GM12873 (cell line): ENCODE measurements around the gene LILRA5.

Experiments used
- TF ChIP-seq, protein P1 (sequence below): IDR thresholded peaks from 2 replicates; pipeline ENCODE4 v1.5.1; 2012; ENCODE audit warnings: low read depth, mild to moderate bottlenecking, moderate library complexity, low read length, control low read depth; ENCODE audit not compliant: insufficient read depth; ENCODE audit errors: missing control alignments

The LILRA5 gene

GRCh38 chr19:54317965-54318240 is 4.9 kb upstream of the LILRA5 start:
- TF ChIP-seq, protein P1, sequence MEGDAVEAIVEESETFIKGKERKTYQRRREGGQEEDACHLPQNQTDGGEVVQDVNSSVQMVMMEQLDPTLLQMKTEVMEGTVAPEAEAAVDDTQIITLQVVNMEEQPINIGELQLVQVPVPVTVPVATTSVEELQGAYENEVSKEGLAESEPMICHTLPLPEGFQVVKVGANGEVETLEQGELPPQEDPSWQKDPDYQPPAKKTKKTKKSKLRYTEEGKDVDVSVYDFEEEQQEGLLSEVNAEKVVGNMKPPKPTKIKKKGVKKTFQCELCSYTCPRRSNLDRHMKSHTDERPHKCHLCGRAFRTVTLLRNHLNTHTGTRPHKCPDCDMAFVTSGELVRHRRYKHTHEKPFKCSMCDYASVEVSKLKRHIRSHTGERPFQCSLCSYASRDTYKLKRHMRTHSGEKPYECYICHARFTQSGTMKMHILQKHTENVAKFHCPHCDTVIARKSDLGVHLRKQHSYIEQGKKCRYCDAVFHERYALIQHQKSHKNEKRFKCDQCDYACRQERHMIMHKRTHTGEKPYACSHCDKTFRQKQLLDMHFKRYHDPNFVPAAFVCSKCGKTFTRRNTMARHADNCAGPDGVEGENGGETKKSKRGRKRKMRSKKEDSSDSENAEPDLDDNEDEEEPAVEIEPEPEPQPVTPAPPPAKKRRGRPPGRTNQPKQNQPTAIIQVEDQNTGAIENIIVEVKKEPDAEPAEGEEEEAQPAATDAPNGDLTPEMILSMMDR = no peak

DNA sequence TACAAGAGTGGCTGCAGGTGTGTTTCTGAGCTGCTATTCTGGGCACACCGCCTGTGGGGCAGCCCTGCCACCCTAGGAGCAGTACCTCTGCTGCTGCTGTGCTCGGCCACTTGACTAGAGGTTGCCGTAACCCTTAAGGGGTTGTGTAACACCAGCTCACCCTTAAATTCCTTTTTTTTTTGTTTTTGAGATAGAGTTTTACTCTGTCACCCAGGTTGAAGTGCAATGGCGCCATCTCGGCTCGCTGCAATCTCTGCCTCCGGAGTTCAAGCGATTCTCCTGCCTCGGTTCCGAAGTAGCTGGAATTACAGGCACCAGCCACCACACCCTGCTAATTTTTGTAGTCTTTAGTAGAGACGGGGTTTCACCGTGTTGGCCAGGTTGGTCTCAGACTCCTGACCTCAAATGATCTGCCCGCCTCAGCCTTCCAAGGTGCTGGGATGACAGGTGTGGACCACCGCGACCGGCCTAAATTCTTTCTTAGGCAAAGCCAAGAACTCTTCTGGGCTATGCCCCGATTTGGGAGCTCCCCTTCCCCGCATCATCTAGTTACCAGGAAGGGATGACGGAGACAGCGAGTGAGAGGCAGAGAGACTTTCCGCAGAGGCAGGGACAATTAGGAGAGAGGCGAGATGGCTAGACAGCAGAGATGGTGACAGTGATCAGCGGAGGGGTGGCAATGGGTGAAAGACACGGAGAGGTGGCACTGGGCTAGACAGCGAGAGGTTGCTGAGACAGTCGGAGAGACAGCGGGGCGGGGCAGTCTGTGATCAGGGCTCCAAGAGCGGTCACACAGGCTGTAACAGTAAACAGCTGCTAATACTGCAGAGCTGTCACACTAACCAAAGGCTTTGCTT is 4.4 kb upstream of the LILRA5 start:
- TF ChIP-seq, protein P1 = no peak

GRCh38 chr19:54316746-54317107 is 3.8 kb upstream of the LILRA5 start:
- TF ChIP-seq, protein P1 = no peak

GRCh38 chr19:54315956-54316355 is 3.0 kb upstream of the LILRA5 start:
- TF ChIP-seq, protein P1 = no peak

- TF ChIP-seq, protein P1 = no peak
Measured at GRCh38 chr19:54312011-54312410, 955 bp downstream of the LILRA5 start.

DNA sequence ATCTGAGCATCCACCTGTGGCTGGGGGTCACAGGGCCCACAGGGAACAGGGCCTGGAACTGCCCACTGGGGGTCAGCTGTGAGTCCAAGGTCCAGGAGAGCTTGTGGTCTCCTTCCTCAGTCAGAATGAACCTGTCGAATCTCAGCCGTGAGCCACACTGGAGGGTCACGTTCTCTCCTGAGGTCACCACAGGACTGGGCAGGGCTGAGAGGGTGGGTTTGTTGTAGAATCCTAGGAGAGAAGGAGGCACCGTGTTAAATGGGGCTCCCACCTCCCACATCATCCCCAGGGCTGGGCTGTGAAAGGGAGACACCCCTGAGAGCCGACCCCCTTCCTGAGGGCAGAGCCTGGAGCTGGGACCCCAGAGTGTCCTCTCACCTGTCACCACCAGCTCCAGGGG is 1.5 kb downstream of the LILRA5 start:
- TF ChIP-seq, protein P1 = no peak

- TF ChIP-seq, protein P1 = no peak
Measured at GRCh38 chr19:54310543-54310942, 2.4 kb downstream of the LILRA5 start.
